ELR (cell line): ENCODE results near the gene SPIRE1.

Experiments
- DNase-seq: peaks from one replicate; pipeline ENCODE4 v3.0.0-alpha.2; 2015; ENCODE audit warnings: low read depth

The SPIRE1 gene

GRCh38 chr18:12443551-12443950 lies 214.4 kb downstream of the SPIRE1 start:
- no peak for DNase-seq

GRCh38 chr18:12442946-12443345 lies 215.0 kb downstream of the SPIRE1 start:
- DNase-seq: peak; percentile 75

GRCh38 chr18:12441475-12442034 lies 216.4 kb downstream of the SPIRE1 start:
- DNase-seq: no peak

- DNase-seq: no peak
These were observed 219.7 kb downstream of the SPIRE1 start for GRCh38 chr18:12438257-12438656.

GRCh38 chr18:12435867-12436266 lies 222.0 kb downstream of the SPIRE1 start:
- DNase-seq: no peak

- no peak for DNase-seq
These were observed 223.4 kb downstream of the SPIRE1 start for GRCh38 chr18:12434541-12434929.

- no peak for DNase-seq
These were observed 223.9 kb downstream of the SPIRE1 start for GRCh38 chr18:12433829-12434540.

GRCh38 chr18:12432881-12433280 lies 225.0 kb downstream of the SPIRE1 start:
- DNase-seq: no peak

- DNase-seq: no peak
These were observed 225.7 kb downstream of the SPIRE1 start for GRCh38 chr18:12432196-12432595.

- DNase-seq: no peak
These were observed 226.3 kb downstream of the SPIRE1 start for GRCh38 chr18:12431561-12431960.

- DNase-seq: no peak
These were observed 227.5 kb downstream of the SPIRE1 start for GRCh38 chr18:12430137-12430990.

- DNase-seq: no peak
These were observed 228.4 kb downstream of the SPIRE1 start for GRCh38 chr18:12429556-12429955.

GRCh38 chr18:12428923-12429322 lies 229.0 kb downstream of the SPIRE1 start:
- no peak for DNase-seq

GRCh38 chr18:12426924-12427323 lies 231.0 kb downstream of the SPIRE1 start:
- no peak for DNase-seq

- no peak for DNase-seq
These were observed 233.7 kb downstream of the SPIRE1 start for GRCh38 chr18:12424252-12424651.

GRCh38 chr18:12423820-12424219 lies 234.1 kb downstream of the SPIRE1 start:
- DNase-seq: no peak

- no peak for DNase-seq
These were observed 234.5 kb downstream of the SPIRE1 start for GRCh38 chr18:12423393-12423792.

GRCh38 chr18:12422936-12423335 lies 235.0 kb downstream of the SPIRE1 start:
- no peak for DNase-seq

GRCh38 chr18:12421732-12422131 lies 236.2 kb downstream of the SPIRE1 start:
- DNase-seq: no peak

- no peak for DNase-seq
These were observed 237.0 kb downstream of the SPIRE1 start for GRCh38 chr18:12420821-12421421.

- DNase-seq: no peak
These were observed 240.2 kb downstream of the SPIRE1 start for GRCh38 chr18:12417687-12418086.

GRCh38 chr18:12416098-12416729 lies 241.7 kb downstream of the SPIRE1 start:
- no peak for DNase-seq
